GM12801 (cell line): ENCODE results near the gene RNF186.

Experiments used
- CTCF ChIP-seq: IDR thresholded peaks from one replicate; pipeline ENCODE4 v1.5.1; 2011; ENCODE audit warnings: control low read depth; ENCODE audit not compliant: insufficient read length; ENCODE audit errors: extremely low read depth

The RNF186 gene

GRCh38 chr1:19858893-19859292 lies 43.8 kb upstream of the RNF186 start:
- TF ChIP-seq CTCF: no peak

- no peak for TF ChIP-seq CTCF
These were observed 39.8 kb upstream of the RNF186 start for GRCh38 chr1:19854866-19855265.

- TF ChIP-seq CTCF: no peak
These were observed 37.0 kb upstream of the RNF186 start for GRCh38 chr1:19852036-19852435.

GRCh38 chr1:19850214-19850613 lies 35.1 kb upstream of the RNF186 start:
- TF ChIP-seq CTCF: no peak

- no peak for TF ChIP-seq CTCF
These were observed 31.3 kb upstream of the RNF186 start for GRCh38 chr1:19846338-19846737.

- no peak for TF ChIP-seq CTCF
These were observed 30.5 kb upstream of the RNF186 start for GRCh38 chr1:19845555-19845954.

GRCh38 chr1:19844731-19845495 lies 29.8 kb upstream of the RNF186 start:
- TF ChIP-seq CTCF: no peak
